BLaER1 (cell line): ENCODE data around the gene KIAA0040.

Experiments used
- H3K27ac ChIP-seq: shearing (Covaris generic); formaldehyde crosslinking; 2 replicates; pipeline ENCODE4 v1.8.1; 2022
- H3K27me3 ChIP-seq: shearing (Covaris generic); formaldehyde crosslinking; 2 replicates; pipeline ENCODE4 v1.8.1; 2022
- H3K36me3 ChIP-seq: shearing (Covaris generic); formaldehyde crosslinking; 2 replicates; pipeline ENCODE4 v1.8.1; 2022
- H3K4me1 ChIP-seq: shearing (Covaris generic); formaldehyde crosslinking; 2 replicates; pipeline ENCODE4 v1.8.1; 2022
- H3K4me2 ChIP-seq: shearing (Covaris generic); formaldehyde crosslinking; 2 replicates; pipeline ENCODE4 v1.8.1; 2022
- H3K4me3 ChIP-seq: shearing (Covaris generic); formaldehyde crosslinking; 2 replicates; pipeline ENCODE4 v1.8.1; 2022
- H3K9ac ChIP-seq: shearing (Covaris generic); formaldehyde crosslinking; 2 replicates; pipeline ENCODE4 v1.8.1; 2022
- H3K9me3 ChIP-seq: shearing (Covaris generic); formaldehyde crosslinking; 2 replicates; pipeline ENCODE4 v1.8.1; 2022
- H4K20me1 ChIP-seq: shearing (Covaris generic); formaldehyde crosslinking; 2 replicates; pipeline ENCODE4 v1.8.1; 2022
- Cebpa-rat ChIP-seq: shearing (Covaris generic); IDR thresholded peaks from 2 replicates; pipeline ENCODE4 v1.8.1; 2022

Gene KIAA0040

DNA sequence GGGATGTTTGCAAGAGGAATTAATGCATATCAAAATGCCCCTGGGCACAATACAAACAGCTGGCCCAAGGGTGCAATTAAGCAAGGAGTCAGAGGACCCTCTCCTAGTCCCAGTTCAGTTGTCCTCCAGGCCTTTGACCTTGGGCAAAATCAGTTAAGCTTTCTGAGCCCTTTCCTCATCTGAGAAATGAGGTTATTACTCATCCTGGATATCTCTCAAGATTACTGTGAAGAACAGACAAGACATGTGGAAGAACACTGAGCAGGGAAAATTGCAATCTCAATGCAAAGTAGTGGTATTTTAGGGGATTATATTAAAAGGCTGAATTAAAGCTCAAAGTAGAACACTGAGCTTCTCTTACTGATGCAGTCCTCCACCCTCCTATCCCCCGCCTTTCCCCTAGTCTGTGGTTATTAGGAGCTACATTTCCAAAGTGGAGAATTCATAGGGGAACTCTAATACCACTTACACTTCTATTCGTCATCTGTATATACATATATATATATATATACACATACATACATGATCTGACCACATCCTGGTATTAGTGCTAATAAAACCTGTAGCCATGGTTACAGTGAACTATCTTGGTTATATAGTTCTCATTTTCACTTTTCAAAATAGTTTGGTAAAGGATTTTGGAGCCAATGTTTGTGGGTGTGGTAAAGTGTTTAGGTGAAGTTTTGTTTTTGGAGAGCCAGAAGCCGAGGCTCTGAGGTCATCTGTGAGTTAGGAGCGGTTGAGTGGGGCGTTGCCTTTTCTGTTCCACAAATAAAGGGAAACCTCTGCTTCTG is 18.1 kb downstream of the KIAA0040 start:
- no peaks in the 10 kb centered on the region for H3K27me3 ChIP-seq
- TF ChIP-seq Cebpa-rat: no peak
- H3K9me3 ChIP-seq: no peaks in the 10 kb centered on the region
- H3K4me1 ChIP-seq: peaks cover 7% of the 10 kb centered on the region
- no peak overlapping the region for H3K4me2 ChIP-seq
- H4K20me1 ChIP-seq: peaks cover 22% of the 10 kb centered on the region; the same call in 1 of the 2 replicates
- peaks cover 75% of the 10 kb centered on the region for H3K36me3 ChIP-seq
- no peak overlapping the region for H3K27ac ChIP-seq
- no peak overlapping the region for H3K4me3 ChIP-seq
- no peak overlapping the region for H3K9ac ChIP-seq

GRCh38 chr1:175173531-175173930 is 19.0 kb downstream of the KIAA0040 start:
- H3K4me1 ChIP-seq: no peaks in the 10 kb centered on the region
- no peak for TF ChIP-seq Cebpa-rat

DNA sequence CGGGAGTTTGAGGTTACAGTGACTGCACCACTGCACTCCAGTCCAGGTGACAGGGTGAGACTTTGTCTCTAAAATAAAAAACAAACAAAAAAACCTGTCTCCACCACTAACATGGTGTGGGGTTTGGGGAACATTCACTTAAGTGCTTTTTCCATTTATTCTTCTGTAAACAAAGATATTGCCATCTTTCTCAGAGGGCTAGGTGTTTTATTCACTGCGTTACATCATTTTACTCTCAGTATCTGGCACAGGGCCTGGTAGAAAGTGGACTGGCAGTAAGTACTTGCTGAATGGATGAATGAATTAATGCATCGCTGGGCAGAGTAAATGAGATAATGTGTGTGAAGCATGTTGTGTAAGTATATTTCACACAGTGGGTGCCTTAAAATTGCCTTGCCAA is 20.1 kb downstream of the KIAA0040 start:
- no peak for TF ChIP-seq Cebpa-rat
- no peaks in the 10 kb centered on the region for H3K4me1 ChIP-seq

More at GRCh38 chr1:175173531-175173930, 19.0 kb downstream of the KIAA0040 start:
- Histone ChIP-seq H3K36me3 (peaks cover 83% of the 10 kb centered on the region), H3K27me3 (no peaks in the 10 kb centered on the region), H3K27ac (no peak overlapping the region), H3K9me3 (no peaks in the 10 kb centered on the region), H3K4me2 (no peak overlapping the region), H4K20me1 (peaks cover 16% of the 10 kb centered on the region; the same call in 1 of the 2 replicates), H3K9ac (no peak overlapping the region), H3K4me3 (no peak overlapping the region)

DNA sequence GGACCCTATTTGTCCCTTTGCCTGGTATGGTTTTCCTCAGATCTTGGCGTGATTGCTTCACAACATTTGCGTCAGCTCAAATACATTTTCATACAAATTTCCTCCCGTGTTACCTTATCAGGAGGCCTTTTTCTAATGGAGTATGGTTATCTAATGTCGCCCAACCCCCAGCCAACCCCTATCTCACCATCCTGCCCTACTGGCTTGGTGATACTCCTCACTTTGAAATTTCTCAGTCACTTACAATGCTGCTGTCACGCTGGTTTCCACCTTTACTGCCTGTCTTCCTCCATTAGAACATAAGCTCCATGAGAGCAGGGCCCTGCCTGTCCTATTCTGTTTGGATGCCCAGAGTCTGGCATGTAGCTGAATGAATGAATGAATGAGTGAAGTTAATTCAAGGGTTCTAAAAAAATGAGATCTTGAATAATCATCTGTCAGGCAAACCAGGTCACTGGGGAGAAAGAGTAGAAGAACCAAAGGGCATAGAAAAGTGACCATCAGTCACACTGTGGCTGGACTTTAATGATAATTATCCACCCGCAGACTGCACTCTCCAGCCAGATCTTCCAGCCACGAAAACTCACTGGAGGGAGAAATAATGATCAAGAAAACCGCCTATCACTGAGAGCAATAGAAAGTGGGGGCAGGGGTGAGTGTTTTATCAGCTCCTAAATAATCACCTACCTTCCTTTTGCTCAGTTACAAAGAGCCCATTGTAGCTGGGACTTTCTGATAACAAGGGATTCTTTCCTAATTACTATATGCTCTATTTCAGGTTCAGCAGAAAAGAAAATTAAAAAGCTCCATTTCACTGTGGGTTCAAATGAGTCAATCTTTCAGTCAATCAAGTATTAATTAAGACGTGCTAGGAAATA is 21.3 kb downstream of the KIAA0040 start:
- Histone ChIP-seq H3K4me1 (no peaks in the 10 kb centered on the region), H3K4me3 (no peak overlapping the region), H3K4me2 (no peak overlapping the region), H3K9ac (no peak overlapping the region), H3K27ac (no peak overlapping the region), H4K20me1 (peaks cover 11% of the 10 kb centered on the region; the same call in 1 of the 2 replicates), H3K36me3 (peaks cover 74% of the 10 kb centered on the region), H3K27me3 (no peaks in the 10 kb centered on the region), H3K9me3 (no peaks in the 10 kb centered on the region)
- no peak for TF ChIP-seq Cebpa-rat

More for the DNA sequence above, 20.1 kb downstream of the KIAA0040 start:
- H3K27me3 ChIP-seq: no peaks in the 10 kb centered on the region
- H4K20me1 ChIP-seq: peaks cover 9% of the 10 kb centered on the region; the same call in 1 of the 2 replicates
- H3K4me3 ChIP-seq: no peak overlapping the region
- peaks cover 74% of the 10 kb centered on the region for H3K36me3 ChIP-seq
- no peak overlapping the region for H3K9ac ChIP-seq
- H3K9me3 ChIP-seq: no peaks in the 10 kb centered on the region
- no peak overlapping the region for H3K27ac ChIP-seq
- H3K4me2 ChIP-seq: no peak overlapping the region

- no peak for TF ChIP-seq Cebpa-rat
- H3K36me3 ChIP-seq: peaks cover 83% of the 10 kb centered on the region
- H3K27me3 ChIP-seq: no peaks in the 10 kb centered on the region
- H3K4me3 ChIP-seq: no peak overlapping the region
- no peak overlapping the region for H3K27ac ChIP-seq
- H3K4me1 ChIP-seq: no peaks in the 10 kb centered on the region
- peaks cover 11% of the 10 kb centered on the region; the same call in 1 of the 2 replicates for H4K20me1 ChIP-seq
- no peaks in the 10 kb centered on the region for H3K9me3 ChIP-seq
- H3K9ac ChIP-seq: no peak overlapping the region
- no peak overlapping the region for H3K4me2 ChIP-seq
These were observed 23.1 kb downstream of the KIAA0040 start for GRCh38 chr1:175169286-175170018.

GRCh38 chr1:175168782-175169181 is 23.8 kb downstream of the KIAA0040 start:
- Histone ChIP-seq H3K4me3 (no peak overlapping the region), H4K20me1 (peaks cover 11% of the 10 kb centered on the region; the same call in 1 of the 2 replicates), H3K4me2 (no peak overlapping the region), H3K9me3 (no peaks in the 10 kb centered on the region), H3K27me3 (no peaks in the 10 kb centered on the region), H3K4me1 (no peaks in the 10 kb centered on the region), H3K27ac (no peak overlapping the region), H3K9ac (no peak overlapping the region), H3K36me3 (peaks cover 83% of the 10 kb centered on the region)
- no peak for TF ChIP-seq Cebpa-rat

DNA sequence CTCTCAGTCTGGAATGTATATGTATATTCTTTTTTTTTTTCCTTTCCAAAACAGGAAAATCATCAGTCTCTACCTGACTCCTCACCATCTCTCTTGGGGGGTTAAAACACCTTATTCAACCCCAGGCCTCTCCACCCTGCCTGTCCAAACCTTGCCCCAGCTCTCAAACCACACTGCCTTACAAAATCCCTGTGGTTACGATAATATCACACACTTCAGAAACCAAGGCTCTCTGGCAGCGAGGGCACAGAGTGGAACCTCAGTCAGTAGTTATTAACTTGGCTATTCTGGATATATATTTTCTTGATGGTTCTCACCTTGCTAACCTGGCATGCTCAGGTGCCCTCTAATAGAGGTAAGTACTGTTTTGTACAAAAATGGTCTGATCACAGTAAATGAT is 24.7 kb downstream of the KIAA0040 start:
- no peaks in the 10 kb centered on the region for H3K4me1 ChIP-seq
- no peak overlapping the region for H3K9ac ChIP-seq
- peaks cover 83% of the 10 kb centered on the region for H3K36me3 ChIP-seq

DNA sequence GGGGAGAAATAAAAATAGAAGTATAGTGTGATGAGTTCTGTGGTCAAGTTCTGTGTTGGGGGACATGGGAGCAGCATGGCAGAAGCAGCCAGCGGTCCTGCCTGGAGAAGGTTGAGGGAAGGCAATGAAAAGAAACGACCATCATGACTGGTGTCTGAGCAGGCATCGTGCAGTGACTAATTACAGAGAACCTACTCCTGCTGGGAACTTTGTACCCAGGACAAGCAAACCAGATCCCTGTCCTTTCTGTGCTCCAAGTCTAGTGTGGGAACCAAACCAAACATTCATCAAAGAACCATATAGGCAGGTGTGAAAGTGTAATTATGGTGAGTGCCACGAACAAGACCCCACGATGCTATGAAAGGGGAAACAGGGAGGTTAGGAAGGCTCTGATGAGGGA is 25.8 kb downstream of the KIAA0040 start:
- H3K9ac ChIP-seq: no peak overlapping the region
- H3K36me3 ChIP-seq: peaks cover 86% of the 10 kb centered on the region

More for the DNA sequence above, 24.7 kb downstream of the KIAA0040 start:
- H3K4me3 ChIP-seq: no peak overlapping the region
- no peak overlapping the region for H3K4me2 ChIP-seq
- H3K27me3 ChIP-seq: no peaks in the 10 kb centered on the region
- no peak overlapping the region for H3K27ac ChIP-seq
- H3K9me3 ChIP-seq: no peaks in the 10 kb centered on the region
- no peak for TF ChIP-seq Cebpa-rat
- peaks cover 11% of the 10 kb centered on the region; the same call in 1 of the 2 replicates for H4K20me1 ChIP-seq

DNA sequence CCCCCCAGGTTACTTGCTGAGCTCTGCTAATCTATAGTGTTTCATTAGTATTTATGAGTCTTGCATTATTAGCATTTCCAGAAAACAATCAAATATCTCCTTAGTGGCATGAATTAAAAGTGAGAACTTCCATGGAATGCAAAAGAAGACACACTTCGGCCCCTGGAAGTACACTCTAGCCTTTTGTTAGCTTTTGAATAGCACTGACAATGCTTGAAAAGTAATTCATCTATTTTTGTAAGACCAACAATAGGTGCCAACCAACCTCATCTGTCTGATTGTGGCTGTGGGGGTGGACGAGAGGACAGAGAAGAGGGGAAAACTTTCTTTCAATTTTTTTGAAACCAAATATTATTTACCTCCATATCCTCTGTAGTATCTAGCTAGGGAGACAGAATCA is 27.8 kb downstream of the KIAA0040 start:
- Histone ChIP-seq H3K4me2 (no peak overlapping the region), H3K4me1 (no peaks in the 10 kb centered on the region), H3K9ac (no peak overlapping the region), H4K20me1 (peaks cover 6% of the 10 kb centered on the region; the same call in 1 of the 2 replicates), H3K36me3 (peaks cover 87% of the 10 kb centered on the region), H3K9me3 (no peaks in the 10 kb centered on the region), H3K27me3 (no peaks in the 10 kb centered on the region), H3K27ac (no peak overlapping the region), H3K4me3 (no peak overlapping the region)
- no peak for TF ChIP-seq Cebpa-rat

More for the DNA sequence above, 25.8 kb downstream of the KIAA0040 start:
- Histone ChIP-seq H3K27ac (no peak overlapping the region), H3K4me1 (no peaks in the 10 kb centered on the region), H3K27me3 (no peaks in the 10 kb centered on the region), H4K20me1 (peaks cover 11% of the 10 kb centered on the region; the same call in 1 of the 2 replicates), H3K4me3 (no peak overlapping the region), H3K9me3 (no peaks in the 10 kb centered on the region), H3K4me2 (no peak overlapping the region)
- no peak for TF ChIP-seq Cebpa-rat
